Right lobe of liver (tissue), 6 donors: ENCODE data around the gene FTL. TPM values are rescaled to one million over a fixed set of nuclear protein-coding genes. Genes with fewer than 3 reads are reported as not detected.
"Not testable (repeated sequence)": the region's sequence is repeated elsewhere in the genome, so short reads cannot be mapped to it uniquely, and the experiment has no call there.

ENCODE experiments used
- ATAC-seq, 4 donors: fragments of 200-7000 bp; cut with Tn5 transposase; one replicate each; pipeline ENCODE4 v1.9.1; 2020; ENCODE audit warnings: mild to moderate bottlenecking in 4 of 4, moderate library complexity in 4 of 4
- DNase-seq, 3 donors: peaks; one replicate each; pipeline ENCODE4 v3.0.0-alpha.2; 2020
- H3K27ac ChIP-seq, 3 donors: fragments of 200-600 bp; one replicate each; pipeline ENCODE4 v1.8.0; 2022
- H3K27me3 ChIP-seq, 2 donors: fragments of 200-600 bp; one replicate each; pipeline ENCODE4 v1.8.0; 2022
- H3K36me3 ChIP-seq, 4 donors: fragments of 200-600 bp; sonication (generic) in 1 of 4; one replicate each; pipeline versions ENCODE4 v1.5.1 to v1.8.0; 2017 to 2022; ENCODE audit warnings: control low read depth in 1 of 4
- H3K4me1 ChIP-seq, 4 donors: fragments of 200-600 bp; sonication (generic) in 1 of 4; one replicate each; pipeline versions ENCODE4 v1.5.1 to v1.8.0; 2017 to 2022; ENCODE audit warnings: control low read depth in 1 of 4
- H3K4me3 ChIP-seq, 3 donors: fragments of 200-600 bp; one replicate each; pipeline ENCODE4 v1.8.0; 2022
- H3K9me3 ChIP-seq, 4 donors: fragments of 200-600 bp; sonication (generic) in 1 of 4; one replicate each; pipeline versions ENCODE4 v1.5.1 to v1.8.0; 2017 to 2022; ENCODE audit warnings: control low read depth in 1 of 4
- CTCF ChIP-seq, 4 donors: fragments of 200-600 bp in 3 of 4; fragments of 450-650 bp in 1 of 4; IDR thresholded peaks; one replicate each; pipeline versions ENCODE4 v1.5.1 to v1.8.0; 2016 to 2022; ENCODE audit warnings: antibody characterized with exemption in 4 of 4, mild to moderate bottlenecking in 2 of 4
- POLR2A ChIP-seq: fragments of 450-650 bp; IDR thresholded peaks from one replicate; pipeline ENCODE4 v1.6.1; 2017; ENCODE audit warnings: antibody characterized with exemption, mild to moderate bottlenecking
- WGBS: methylation state at CpG from one replicate; pipeline ENCODE4 v1.1.6; 2018; ENCODE audit warnings: low coverage, low lambda C conversion rate; ENCODE audit not compliant: insufficient coverage; ENCODE audit errors: missing lambda C conversion rate; 5-methylcytosine and 5-hydroxymethylcytosine counted together
- intact Hi-C, 2 donors: fragments of 100-400 bp; cut with DNase I; formaldehyde crosslinking; loops; one replicate each; pipeline versions ENCODE4 v1.11.2 to v1.14.1; 2022
- total RNA-seq, 6 experiments: library from RNA; depleted of rRNA in 2 of 6; stranded (reverse); fragments of >200 nt in 2 of 6; fragmentation: NEBNext Ultra II Directional in 3 of 6; extraction: Animal tissue kit (Norgen Biotek cat#: 25700) in 3 of 6; gene quantifications; one replicate each; pipeline versions ENCODE4 v1.1.0 to v1.2.4, GENCODE V29; 2016 to 2023
- donor health status: DM: no; HTN: yes; CAD: no.
- donor health status: DM: no; HTN: no; CAD: no.
- donor health status: DM: no; HTN: no; CAD: no.
- donor health status: DM: no; HTN: yes; CAD: no.
- donor health status: DM: no; HTN: yes; CAD: no.

Gene FTL
- total RNA-seq, 6 experiments from 2014 or later: 5,005 to 19,229 (median 10,447) TPM

- H3K9me3 ChIP-seq: no peaks in the 10 kb centered on the region
- TF ChIP-seq CTCF (IDR thresholded peaks at IDR 0.05) (no peak), POLR2A (no peak)
- WGBS: 14% methylated on average over 9 of the region's 10 CpGs
- no peak overlapping the region for H3K4me3 ChIP-seq
- ATAC-seq (peak; percentile 50 to 80 (median 64)), DNase-seq (no peak)
- no peaks in the 10 kb centered on the region for H3K4me1 ChIP-seq
- intact Hi-C loops: no loop called here
- H3K36me3 ChIP-seq: peaks cover 0 to 11% (median 3%) of the 10 kb centered on the region in 4 donors
- no peaks in the 10 kb centered on the region for H3K27me3 ChIP-seq
- no peak overlapping the region for H3K27ac ChIP-seq
These were observed 38.2 kb upstream of the FTL start for GRCh38 chr19:48926909-48927308.

GRCh38 chr19:48927692-48928091, 37.4 kb upstream of the FTL start:
- DNase-seq, H3K36me3 ChIP-seq, H3K9me3 ChIP-seq, H3K27me3 ChIP-seq, H3K4me3 ChIP-seq, H3K27ac ChIP-seq, intact Hi-C loops, H3K4me1 ChIP-seq: not testable (repeated sequence)
- 70% methylated on average over 11 of the region's 17 CpGs for WGBS
- peak in 1 of 4 donors; percentile 29 for ATAC-seq

- Histone ChIP-seq H3K4me3 (no peak overlapping the region), H3K27ac (no peak overlapping the region), H3K27me3 (no peaks in the 10 kb centered on the region), H3K36me3 (no peaks in the 10 kb centered on the region), H3K9me3 (no peaks in the 10 kb centered on the region), H3K4me1 (peaks cover 0 to 3% (median 0%) of the 10 kb centered on the region in 4 donors)
- intact Hi-C loops: no loop called here
- ATAC-seq (peak in 1 of 4 donors; percentile 7), DNase-seq (no peak)
- TF ChIP-seq CTCF (IDR thresholded peaks at IDR 0.05) (no peak), POLR2A (no peak)
- WGBS: 76% methylated on average over 12 of the region's 15 CpGs
These were observed 36.7 kb upstream of the FTL start for GRCh38 chr19:48928164-48929025.

GRCh38 chr19:48933382-48933932, 31.7 kb upstream of the FTL start, which contains the start of gene DHDH:
TSS of gene DHDH (plus strand) at chr19:48933699. CDS start at chr19:48933722, 23 bp downstream.
- ATAC-seq: peak; percentile 84 to 88 (median 86)
- H3K4me3 ChIP-seq: peak within 1 kb of the TSS; percentile 30 to 39 (median 31)
- intact Hi-C loops: no loop called here
- no peaks in the 10 kb centered on the region for H3K9me3 ChIP-seq
- TF ChIP-seq CTCF (IDR thresholded peaks at IDR 0.05) (no peak), POLR2A (peak; percentile 23)
- H3K36me3 ChIP-seq: no peaks in the 10 kb centered on the region
- H3K4me1 ChIP-seq: peaks cover 0 to 8% (median 0%) of the 10 kb centered on the region in 4 donors
- peak; percentile 74 to 76 (median 75) for DNase-seq
- no peaks in the 10 kb centered on the region for H3K27me3 ChIP-seq
- 3% methylated on average over 25 of the region's 43 CpGs for WGBS
- no peak within 1 kb of the TSS for H3K27ac ChIP-seq

- 72% methylated on average over 7 of the region's 19 CpGs for WGBS
- H3K36me3 ChIP-seq: no peaks in the 10 kb centered on the region
- H3K4me3 ChIP-seq: no peak overlapping the region
- H3K27me3 ChIP-seq: no peaks in the 10 kb centered on the region
- H3K27ac ChIP-seq: no peak overlapping the region
- ATAC-seq: no peak
- TF ChIP-seq CTCF (IDR thresholded peaks at IDR 0.05) (no peak), POLR2A (no peak)
- H3K4me1 ChIP-seq: peaks cover 0 to 8% (median 0%) of the 10 kb centered on the region in 4 donors
- no peaks in the 10 kb centered on the region for H3K9me3 ChIP-seq
- intact Hi-C loops: no loop called here
- no peak for DNase-seq
These were observed 30.3 kb upstream of the FTL start for GRCh38 chr19:48934837-48935236.
